HG03095 (cell line): ENCODE measurements around the gene CDK10.
A peak's percentile ranks its signal among the peaks of the same experiment; 100 is the strongest.
"Not testable (repeated sequence)": the region's sequence is repeated elsewhere in the genome, so short reads cannot be mapped to it uniquely, and the experiment has no call there.

Experiments used
- ATAC-seq: cut with Tn5 transposase; IDR thresholded peaks from one replicate; pipeline ENCODE4 v1.9.1; 2021; ENCODE audit warnings: moderate library complexity; ENCODE audit not compliant: unreplicated experiment

Gene CDK10

DNA sequence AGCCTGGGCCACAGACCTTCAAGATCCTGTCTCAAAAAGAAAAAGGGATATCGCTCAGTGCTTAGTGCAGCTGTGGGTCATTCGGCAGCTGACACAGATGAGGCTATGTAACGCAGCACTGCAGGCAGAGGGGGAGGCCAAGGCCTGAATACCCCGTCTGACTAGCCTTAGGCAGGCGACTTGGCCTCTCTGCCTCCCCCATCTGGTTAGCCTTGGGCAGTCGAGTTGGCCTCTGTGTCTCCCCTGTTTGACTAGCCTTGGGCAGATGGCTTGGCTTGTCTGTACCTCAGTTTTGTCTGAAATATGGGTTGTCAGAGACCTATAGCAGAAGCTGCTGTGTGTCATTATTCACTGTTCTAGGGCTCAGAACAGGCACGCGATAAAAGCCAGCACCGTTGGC lies 18.9 kb upstream of the CDK10 start:
- ATAC-seq = no peak

DNA sequence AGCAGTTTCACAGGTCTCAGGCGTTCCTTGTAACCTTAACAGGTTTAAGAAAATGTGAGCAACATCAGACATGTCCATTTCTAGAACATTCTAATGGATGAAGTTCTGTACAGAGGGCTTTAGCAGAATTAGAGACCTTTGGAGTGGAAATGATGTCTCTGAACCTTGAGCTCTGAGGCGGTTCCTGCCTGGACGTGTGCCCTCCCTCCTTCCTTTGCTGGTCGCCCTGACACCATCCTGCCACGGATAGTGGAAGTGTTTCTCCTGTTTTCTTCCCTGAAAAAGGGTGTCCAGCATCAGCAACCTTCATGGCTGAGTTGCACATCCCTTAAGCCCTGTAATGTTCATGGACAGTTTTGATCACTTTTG lies 17.7 kb upstream of the CDK10 start:
- ATAC-seq = no peak

DNA sequence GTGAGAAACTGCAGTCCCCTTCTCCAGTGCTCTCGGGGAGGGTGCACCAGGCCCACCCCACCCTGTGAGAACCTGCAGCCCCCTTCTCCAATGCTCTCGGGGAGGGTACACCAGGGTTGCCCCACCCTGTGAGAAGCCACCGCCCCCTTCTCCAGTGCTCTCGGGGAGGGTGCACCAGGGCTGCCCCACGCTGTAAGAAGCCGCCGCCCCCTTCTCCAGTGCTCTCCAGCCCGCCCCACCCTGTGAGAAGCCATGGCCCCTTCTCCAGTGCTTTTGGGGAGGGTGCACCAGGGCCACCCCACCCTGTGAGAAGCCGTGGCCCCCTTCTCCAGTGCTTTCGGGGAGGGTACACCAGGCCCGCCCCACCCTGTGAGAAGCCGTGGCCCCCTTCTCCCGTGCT lies 16.7 kb upstream of the CDK10 start:
- ATAC-seq = no peak

DNA sequence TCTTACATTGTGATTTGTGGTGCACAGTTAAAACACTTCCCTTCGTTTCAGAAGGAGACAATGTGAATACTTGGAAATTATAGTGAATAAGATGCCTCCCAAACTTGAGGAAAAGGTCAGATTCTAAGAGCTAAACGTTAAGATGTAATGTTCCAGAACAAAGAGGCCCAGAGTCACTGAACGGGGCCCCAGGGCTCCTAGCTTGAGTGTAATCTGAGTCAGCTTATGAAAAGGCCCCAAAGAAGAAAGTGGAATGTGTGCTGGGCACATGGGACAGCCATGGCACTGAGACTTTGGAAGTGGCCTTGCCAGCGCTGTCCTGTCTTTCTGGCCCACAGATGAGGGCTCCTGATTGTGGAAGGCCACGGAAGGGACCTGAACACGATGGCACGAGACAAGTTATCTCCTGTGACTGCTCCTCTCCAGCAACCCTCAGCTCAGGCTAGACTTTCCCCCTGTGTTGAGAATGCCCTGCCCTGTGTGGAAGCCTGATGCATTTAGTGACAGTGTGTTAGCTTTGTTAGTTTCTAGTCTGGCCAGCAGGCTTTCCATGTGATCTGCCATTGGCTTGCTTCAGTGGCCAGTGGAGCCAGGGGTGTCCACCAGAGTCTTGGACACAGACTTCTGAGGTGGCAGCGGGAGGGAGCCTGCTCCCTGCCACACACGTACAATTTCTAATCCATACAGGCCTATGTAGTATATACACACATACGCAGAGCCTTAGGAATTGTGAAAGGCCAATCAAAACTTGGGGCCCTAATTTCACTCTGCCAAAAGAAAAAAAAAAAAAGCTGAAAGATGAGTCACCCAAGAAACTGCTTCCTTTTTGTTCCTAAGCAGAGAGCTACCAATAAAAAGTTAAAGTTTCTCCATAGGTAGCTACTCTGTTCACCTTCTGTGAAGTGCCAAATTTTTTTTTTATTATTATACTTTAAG lies 15.7 kb upstream of the CDK10 start:
- no peak for ATAC-seq

DNA sequence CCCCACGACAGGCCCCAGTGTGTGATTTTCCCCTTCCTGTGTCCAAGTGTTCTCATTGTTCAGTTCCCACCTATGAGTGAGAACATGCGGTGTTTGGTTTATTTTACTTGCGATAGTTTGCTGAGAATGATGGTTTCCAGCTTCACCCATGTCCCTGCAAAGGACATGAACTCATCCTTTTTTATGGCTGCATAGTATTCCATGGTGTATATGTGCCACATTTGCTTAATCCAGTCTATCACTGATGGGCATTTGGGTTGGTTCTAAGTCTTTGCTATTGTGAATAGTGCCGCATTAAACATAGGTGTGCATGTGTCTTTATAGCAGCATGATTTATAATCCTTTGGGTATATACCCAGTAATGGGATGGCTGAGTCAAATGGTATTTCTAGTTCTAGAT lies 14.9 kb upstream of the CDK10 start:
- ATAC-seq = not testable (repeated sequence)

DNA sequence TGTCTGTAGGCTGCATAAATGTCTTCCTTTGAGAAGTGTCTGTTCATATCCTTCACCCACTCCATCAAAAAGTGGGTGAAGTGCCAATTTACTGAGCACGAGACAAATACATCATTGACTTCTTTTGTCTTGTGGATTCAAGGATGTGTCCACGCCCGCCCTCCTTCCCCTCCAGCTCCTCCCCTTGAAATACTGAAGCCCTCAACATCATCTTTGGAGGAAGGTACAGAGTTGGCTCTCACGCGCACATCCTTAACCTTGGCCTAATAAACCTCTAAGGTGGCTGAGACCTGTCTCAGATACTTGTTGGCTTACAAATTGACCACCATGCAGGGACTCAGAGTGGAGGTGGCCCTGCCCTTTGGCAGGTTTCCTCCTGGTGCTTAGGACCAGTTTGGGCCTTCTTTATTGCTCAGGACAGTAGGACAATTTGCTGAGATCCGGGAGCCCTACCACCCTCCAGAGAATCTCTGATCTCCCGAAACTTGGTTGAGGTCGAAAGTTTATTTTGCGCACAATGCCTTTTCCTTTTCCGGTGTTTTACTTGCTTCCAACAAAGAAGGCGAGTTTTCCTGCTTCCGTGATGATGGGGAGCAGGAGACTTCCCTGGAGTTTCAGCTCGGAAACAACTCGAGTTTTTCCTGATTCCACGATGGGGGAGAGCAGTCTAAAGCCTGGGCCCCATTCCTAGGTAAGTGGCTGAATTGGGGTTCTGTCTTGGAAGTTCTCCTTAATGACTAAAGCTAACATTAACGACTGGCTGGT lies 14.1 kb upstream of the CDK10 start:
- ATAC-seq = no peak

DNA sequence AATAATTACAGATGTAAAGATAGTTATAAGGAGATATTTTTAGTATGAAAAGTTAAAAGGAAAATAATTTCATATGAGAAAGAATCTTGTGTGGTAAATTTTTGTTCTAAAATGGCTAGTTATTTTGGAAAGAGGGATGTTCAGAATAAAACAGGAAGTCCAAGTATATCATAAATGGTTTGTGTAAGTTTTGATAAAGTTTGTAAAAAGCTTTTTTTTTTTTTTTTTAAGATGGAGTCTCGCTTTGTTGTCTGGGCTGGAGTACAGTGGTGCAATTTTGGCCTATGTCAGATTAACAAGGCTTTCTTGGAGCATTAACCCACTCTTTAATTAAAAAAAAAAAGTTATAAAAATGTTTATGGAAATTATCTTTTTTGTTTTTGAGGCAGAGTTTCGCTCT lies 8.2 kb upstream of the CDK10 start:
- ATAC-seq = no peak

DNA sequence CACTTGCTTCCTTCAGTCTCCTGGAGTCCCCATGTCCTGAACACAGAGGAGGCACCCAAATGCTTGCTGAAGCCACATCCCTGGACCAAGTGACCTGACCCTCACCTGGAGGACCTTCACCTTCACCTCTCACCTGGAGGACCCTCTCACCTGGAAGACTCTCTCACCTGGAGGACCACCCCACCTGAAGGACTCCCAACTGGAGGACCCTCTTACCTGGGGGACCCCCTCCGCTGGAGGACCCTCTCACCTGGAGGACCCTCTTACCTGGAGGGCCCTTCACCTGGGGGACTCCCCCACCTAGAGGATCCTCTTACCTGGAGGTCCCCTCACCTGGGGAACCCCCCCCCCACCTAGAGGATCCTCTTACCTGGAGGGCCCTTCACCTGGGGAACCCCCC lies 573 bp upstream of the CDK10 start:
- ATAC-seq = no peak

DNA sequence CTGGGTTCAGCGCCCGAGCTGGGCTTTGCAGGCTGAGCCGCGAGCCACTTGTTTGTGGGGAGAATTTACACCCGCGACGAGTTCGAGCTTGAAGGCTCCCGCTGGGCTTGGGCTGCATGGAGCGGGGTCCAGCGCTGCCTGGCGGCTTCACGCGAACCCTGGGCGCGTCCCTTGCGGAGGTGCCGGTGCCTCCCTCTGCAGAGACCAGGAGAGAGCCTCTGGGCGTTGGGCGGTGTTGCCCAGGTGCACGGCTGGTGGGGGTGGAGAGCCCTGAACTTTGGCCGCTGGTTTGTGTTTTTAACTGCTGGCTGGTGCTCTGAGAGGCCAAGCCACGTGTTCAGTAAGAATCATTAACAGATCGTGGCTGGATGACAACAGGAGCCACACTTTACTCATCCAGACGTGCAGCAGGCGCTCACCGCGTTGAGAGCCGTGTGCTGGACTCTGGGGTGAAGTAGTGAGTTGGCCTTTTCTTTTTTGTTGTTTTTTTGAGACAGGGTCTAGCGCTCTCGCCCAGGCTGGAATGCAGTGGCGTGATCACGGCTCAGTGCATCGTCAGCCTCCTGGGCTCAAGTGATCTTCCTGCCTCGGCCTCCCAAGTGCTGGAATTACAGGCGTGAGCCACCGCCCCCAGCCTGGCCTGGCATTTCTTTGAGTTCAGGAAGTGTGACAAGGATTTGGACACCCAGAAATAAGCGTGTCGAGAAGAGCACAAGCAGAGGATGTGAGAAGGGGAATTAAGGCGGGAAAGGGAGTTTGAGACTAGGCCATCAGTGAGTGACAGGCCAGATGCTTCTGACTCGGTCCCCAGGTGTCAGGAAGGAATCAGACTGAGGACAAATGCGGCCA lies 827 bp downstream of the CDK10 start:
- peak; percentile 23 for ATAC-seq

DNA sequence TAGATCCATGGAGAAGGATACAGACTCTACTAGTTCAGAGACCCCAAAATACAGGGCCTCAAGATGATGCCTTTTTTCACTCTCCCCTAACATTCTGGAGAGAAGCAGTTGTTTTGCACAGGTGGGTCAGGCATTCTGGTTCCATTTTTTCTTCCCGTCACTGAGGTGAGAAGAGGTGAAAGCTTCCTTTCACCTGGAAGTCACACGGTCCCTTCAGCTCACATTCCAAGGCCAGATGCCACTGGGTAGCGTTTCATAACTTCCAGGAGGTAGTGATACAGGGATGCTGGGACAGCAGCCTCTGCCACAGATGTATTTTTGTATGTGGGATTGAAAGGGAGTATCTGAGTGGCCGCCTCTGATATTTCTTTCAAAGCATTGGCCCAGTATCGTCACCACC lies 1.9 kb downstream of the CDK10 start:
- no peak for ATAC-seq

DNA sequence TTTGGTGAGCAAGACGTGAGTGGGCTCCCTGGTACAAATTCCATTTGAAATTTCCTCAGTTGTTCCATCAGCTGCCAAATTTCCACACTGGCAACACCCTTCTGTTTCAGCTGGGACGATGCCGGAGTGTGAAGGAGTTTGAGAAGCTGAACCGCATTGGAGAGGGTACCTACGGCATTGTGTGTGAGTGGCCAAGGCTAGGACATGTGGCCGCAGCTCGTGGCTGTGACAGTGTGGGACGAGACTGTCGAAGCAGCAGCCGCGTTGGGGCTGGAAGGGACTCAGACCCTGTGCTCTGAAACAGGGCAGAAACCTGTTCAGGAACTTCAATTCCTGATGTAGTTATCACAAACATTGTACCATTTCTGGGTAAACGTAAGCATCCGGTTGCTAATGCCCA lies 2.7 kb downstream of the CDK10 start:
- no peak for ATAC-seq

DNA sequence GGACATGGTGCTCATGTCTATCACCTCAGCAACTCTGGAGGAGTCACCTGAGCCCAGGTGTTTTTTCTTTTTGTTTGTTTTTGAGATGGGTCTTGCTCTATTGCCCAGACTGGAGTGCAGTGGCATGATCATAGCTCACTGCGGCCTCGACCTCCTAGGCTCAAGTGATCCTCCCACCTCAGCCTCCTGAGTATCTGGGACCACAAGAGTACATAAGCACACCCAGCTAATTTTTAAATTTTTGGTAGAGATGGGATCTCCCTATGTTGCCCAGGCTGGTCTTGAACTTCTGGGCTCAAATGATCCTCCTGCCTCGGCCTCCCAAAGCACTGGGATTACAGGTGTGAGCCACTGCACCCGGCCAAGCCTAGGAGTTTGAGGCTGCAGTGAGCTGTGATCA lies 3.1 kb downstream of the CDK10 start:
- not testable (repeated sequence) for ATAC-seq

DNA sequence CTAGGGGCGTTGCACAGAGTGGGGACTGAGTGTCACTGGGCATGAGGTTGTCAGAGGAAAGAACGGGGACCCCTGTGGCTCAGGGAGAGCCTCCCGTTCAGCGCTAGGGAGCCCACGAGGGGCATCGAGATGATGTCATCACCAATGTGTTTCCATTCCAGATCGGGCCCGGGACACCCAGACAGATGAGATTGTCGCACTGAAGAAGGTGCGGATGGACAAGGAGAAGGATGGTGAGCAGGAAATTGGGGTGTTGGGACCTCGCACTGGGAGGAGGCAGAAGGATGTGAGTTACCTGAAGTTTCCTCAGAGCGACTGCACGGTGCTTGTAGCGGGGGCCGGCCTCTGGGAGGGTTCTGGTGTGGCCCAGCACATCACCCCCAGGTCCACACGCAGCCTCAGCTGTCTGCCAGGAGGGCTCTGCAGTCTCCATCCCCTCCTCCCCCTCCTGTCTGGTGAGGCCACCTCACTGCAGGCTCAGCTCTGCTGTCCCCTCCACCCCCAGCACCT lies 4.0 kb downstream of the CDK10 start:
- no peak for ATAC-seq

DNA sequence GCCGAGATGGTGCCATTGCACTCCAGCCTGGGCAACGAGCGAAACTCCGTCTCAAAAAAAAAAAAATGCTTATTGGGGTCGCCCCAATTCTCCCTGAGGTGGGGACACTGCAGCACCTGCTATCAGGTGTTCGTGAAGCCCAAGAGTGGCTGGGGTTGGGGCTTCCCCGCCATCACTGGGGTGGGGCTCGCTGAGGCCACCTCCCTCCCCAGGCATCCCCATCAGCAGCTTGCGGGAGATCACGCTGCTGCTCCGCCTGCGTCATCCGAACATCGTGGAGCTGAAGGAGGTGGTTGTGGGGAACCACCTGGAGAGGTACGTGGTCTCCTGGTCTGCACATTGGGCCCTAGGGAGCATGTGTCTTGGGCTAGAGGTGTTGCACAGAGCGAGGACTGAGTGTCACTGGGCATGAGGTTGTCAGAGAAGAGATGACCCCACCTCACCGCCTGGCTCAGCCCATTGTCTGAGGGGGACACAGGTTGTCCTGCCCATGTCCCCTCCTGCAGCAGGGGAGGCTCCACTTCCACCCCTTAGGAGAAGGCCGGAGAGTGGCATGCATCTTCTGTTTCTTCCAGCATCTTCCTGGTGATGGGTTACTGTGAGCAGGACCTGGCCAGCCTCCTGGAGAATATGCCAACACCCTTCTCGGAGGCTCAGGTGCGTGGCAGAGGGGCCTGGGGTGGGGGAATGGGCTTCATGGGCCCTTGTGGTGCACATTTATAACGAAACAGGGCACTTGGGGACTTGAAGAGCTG lies 4.9 kb downstream of the CDK10 start:
- ATAC-seq = no peak

DNA sequence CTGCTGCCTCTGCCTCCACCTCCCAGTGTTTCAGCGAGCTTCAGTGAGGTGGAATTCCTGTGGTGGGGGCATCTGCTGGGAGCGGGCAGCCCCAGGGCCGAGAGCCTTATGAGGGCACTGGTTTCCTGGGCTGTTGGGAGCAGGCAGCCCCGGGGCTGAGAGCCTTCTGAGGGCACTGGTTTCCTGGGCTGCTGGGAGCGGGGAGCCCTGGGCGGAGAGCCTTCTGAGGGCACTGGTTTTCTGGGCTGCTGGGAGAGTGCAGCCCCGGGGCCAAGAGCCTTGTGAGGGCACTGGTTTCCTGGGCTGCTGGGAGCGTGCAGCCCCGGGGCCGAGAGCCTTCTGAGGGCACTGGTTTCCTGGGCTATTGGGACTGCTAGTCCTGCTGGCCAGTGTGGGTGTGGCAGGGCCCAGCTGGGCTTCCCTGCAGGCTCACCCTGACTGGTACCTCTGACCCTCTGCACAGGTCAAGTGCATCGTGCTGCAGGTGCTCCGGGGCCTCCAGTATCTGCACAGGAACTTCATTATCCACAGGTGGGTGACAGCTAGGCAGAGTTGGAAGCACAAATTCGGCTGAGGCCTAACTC lies 5.6 kb downstream of the CDK10 start:
- no peak for ATAC-seq

DNA sequence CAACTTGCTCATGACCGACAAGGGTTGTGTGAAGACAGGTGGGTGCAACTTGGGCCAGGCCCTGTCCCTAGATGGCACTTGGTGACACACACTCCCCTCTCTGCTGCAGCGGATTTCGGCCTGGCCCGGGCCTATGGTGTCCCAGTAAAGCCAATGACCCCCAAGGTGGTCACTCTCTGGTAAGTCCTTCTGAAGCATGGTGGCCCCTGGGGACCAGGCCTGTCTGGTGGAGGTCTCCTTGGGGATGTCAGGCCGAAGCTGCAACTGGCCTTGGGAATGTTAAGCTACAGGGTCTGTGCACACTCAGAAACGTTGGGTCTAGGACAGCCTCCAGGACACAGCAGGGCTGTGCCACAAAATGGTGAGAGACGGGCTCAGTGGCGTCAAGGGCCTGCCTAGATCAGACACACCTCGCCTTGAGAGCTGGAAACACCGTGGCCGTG lies 6.8 kb downstream of the CDK10 start:
- ATAC-seq = no peak

DNA sequence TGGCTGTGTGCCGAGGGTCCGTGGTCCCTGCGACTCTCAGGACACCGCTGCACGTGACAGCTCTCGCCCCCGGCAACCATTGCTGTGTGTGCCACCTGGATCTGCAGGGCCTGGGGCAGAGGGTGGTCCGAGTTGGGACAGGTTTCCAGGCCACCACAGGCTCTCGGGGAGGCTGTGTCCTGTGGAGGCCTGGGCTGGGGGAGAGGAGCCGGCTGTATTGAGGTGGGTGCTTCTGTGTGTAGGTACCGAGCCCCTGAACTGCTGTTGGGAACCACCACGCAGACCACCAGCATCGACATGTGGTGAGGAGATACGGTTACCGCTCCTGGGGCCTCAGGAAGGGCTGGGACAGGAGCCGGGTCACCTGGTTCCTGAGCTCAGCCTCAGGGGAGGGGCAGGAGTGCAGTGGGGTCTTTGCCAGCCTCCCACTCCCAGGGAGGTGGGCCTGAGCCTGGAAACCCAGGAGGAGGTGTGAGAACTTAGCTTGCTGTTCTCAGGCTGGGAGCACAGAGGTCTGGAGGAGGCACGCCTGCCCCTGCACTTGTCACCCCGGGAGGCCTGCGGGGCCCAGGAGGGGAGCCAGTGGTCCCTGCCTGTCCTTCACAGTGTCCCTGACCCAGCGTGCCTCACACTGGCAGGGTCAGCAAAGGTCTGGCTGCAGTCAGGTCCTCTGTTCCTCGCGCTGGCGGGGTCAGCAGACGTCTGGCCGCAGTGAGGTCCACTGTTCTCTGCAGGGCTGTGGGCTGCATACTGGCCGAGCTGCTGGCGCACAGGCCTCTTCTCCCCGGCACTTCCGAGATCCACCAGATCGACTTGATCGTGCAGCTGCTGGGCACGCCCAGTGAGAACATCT lies 7.7 kb downstream of the CDK10 start:
- no peak for ATAC-seq

DNA sequence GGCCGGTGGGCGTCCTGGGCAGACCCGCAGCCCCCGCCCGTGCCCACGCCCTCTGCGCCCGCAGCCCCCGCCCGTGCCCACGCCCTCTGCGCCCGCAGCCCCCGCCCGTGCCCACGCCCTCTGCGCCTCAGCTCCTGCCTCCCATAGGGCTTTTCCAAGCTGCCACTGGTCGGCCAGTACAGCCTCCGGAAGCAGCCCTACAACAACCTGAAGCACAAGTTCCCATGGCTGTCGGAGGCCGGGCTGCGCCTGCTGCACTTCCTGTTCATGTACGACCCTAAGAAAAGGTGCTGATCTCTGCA lies 8.2 kb downstream of the CDK10 start:
- not testable (repeated sequence) for ATAC-seq
